ENCODE measurements around the gene COL4A6. TPM values are rescaled to one million over a fixed set of nuclear protein-coding genes. Genes with fewer than 3 reads are reported as not detected.

Gene COL4A6
- total and polyA plus RNA-seq, 2 of the 8 experiments (the other 6 are each of a cell fraction or from before 2014, with no cell fraction given): 5.9 to 11.8 TPM

DNA sequence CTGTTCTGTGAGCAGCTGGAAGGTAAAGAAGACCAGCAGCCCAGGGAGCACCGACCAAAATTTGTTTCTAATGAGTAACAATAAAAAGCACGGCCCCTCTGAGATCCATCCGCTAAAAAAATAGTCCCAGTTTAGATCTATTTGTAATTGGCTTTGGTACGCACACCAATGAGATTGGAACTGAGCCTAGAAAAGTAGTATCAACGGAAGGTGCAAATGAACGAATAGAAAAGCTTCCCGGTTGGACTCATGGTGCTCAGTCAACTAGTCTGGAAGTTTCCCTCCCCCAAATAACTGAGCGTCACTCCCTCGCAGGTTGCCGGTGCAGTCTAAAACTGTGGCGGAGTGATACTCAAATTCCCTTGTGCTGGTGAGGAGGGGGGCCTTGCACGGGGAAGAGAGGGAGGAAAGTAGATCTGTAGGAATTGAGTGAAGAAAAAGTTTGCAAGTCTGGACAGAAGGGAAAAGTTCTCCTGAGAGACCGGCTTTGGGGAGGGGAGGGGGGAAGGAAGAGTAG lies 1.3 kb upstream of the COL4A6 start, which contains the start of gene COL4A5 (continued):
- TF ChIP-seq, protein P1, sequence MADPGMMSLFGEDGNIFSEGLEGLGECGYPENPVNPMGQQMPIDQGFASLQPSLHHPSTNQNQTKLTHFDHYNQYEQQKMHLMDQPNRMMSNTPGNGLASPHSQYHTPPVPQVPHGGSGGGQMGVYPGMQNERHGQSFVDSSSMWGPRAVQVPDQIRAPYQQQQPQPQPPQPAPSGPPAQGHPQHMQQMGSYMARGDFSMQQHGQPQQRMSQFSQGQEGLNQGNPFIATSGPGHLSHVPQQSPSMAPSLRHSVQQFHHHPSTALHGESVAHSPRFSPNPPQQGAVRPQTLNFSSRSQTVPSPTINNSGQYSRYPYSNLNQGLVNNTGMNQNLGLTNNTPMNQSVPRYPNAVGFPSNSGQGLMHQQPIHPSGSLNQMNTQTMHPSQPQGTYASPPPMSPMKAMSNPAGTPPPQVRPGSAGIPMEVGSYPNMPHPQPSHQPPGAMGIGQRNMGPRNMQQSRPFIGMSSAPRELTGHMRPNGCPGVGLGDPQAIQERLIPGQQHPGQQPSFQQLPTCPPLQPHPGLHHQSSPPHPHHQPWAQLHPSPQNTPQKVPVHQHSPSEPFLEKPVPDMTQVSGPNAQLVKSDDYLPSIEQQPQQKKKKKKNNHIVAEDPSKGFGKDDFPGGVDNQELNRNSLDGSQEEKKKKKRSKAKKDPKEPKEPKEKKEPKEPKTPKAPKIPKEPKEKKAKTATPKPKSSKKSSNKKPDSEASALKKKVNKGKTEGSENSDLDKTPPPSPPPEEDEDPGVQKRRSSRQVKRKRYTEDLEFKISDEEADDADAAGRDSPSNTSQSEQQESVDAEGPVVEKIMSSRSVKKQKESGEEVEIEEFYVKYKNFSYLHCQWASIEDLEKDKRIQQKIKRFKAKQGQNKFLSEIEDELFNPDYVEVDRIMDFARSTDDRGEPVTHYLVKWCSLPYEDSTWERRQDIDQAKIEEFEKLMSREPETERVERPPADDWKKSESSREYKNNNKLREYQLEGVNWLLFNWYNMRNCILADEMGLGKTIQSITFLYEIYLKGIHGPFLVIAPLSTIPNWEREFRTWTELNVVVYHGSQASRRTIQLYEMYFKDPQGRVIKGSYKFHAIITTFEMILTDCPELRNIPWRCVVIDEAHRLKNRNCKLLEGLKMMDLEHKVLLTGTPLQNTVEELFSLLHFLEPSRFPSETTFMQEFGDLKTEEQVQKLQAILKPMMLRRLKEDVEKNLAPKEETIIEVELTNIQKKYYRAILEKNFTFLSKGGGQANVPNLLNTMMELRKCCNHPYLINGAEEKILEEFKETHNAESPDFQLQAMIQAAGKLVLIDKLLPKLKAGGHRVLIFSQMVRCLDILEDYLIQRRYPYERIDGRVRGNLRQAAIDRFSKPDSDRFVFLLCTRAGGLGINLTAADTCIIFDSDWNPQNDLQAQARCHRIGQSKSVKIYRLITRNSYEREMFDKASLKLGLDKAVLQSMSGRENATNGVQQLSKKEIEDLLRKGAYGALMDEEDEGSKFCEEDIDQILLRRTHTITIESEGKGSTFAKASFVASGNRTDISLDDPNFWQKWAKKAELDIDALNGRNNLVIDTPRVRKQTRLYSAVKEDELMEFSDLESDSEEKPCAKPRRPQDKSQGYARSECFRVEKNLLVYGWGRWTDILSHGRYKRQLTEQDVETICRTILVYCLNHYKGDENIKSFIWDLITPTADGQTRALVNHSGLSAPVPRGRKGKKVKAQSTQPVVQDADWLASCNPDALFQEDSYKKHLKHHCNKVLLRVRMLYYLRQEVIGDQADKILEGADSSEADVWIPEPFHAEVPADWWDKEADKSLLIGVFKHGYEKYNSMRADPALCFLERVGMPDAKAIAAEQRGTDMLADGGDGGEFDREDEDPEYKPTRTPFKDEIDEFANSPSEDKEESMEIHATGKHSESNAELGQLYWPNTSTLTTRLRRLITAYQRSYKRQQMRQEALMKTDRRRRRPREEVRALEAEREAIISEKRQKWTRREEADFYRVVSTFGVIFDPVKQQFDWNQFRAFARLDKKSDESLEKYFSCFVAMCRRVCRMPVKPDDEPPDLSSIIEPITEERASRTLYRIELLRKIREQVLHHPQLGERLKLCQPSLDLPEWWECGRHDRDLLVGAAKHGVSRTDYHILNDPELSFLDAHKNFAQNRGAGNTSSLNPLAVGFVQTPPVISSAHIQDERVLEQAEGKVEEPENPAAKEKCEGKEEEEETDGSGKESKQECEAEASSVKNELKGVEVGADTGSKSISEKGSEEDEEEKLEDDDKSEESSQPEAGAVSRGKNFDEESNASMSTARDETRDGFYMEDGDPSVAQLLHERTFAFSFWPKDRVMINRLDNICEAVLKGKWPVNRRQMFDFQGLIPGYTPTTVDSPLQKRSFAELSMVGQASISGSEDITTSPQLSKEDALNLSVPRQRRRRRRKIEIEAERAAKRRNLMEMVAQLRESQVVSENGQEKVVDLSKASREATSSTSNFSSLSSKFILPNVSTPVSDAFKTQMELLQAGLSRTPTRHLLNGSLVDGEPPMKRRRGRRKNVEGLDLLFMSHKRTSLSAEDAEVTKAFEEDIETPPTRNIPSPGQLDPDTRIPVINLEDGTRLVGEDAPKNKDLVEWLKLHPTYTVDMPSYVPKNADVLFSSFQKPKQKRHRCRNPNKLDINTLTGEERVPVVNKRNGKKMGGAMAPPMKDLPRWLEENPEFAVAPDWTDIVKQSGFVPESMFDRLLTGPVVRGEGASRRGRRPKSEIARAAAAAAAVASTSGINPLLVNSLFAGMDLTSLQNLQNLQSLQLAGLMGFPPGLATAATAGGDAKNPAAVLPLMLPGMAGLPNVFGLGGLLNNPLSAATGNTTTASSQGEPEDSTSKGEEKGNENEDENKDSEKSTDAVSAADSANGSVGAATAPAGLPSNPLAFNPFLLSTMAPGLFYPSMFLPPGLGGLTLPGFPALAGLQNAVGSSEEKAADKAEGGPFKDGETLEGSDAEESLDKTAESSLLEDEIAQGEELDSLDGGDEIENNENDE (IDR thresholded peaks at IDR 0.05; ENCODE audit: insufficient replicate concordance, low read length): no peak
- TF ChIP-seq CBX8 (IDR thresholded peaks at IDR 0.05; ENCODE audit: borderline replicate concordance, low read depth, low read length) (no peak), EZH2 (IDR thresholded peaks at IDR 0.05; ENCODE audit: low read depth, low read length, severe bottlenecking) (no peak), HDAC6 (IDR thresholded peaks at IDR 0.05; ENCODE audit: low read depth, low read length) (no peak), HDAC2 (IDR thresholded peaks at IDR 0.05; ENCODE audit: borderline replicate concordance in 1 of 2, low read depth in 2 of 2, low read length in 2 of 2) (no peak), GABPA (IDR thresholded peaks at IDR 0.05; ENCODE audit: borderline replicate concordance, insufficient read depth, low read length) (no peak)
- TF ChIP-seq, protein P2, sequence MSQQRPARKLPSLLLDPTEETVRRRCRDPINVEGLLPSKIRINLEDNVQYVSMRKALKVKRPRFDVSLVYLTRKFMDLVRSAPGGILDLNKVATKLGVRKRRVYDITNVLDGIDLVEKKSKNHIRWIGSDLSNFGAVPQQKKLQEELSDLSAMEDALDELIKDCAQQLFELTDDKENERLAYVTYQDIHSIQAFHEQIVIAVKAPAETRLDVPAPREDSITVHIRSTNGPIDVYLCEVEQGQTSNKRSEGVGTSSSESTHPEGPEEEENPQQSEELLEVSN (IDR thresholded peaks at IDR 0.05): no peak

Measured in H1 (cell line).